Tibial artery (tissue), 4 donors: Measurements from ENCODE around the gene CFI.
"Not testable (repeated sequence)": the region's sequence is repeated elsewhere in the genome, so short reads cannot be mapped to it uniquely, and the experiment has no call there.

ENCODE experiments used
- DNase-seq, 2 donors: peaks; one replicate each; pipeline ENCODE4 v3.0.0-alpha.2; 2019
- H3K27ac ChIP-seq, 2 donors: fragments of 200-600 bp; sonication (generic) in 1 of 2; 1 replicate in 1 of 2; 2 replicates in 1 of 2; pipeline ENCODE4 v1.5.1; 2018 to 2019; ENCODE audit warnings: mild to moderate bottlenecking in 1 of 2
- H3K27me3 ChIP-seq, 2 donors: fragments of 200-600 bp; sonication (generic) in 1 of 2; one replicate each; pipeline versions ENCODE4 v1.5.1 to v1.6.0; 2016 to 2019
- H3K36me3 ChIP-seq, 3 donors: fragments of 200-600 bp; sonication (generic) in 2 of 3; one replicate each; pipeline ENCODE4 v1.5.1; 2016 to 2019; ENCODE audit warnings: mild to moderate bottlenecking in 2 of 3
- H3K4me1 ChIP-seq, 4 donors: fragments of 200-600 bp; sonication (generic) in 2 of 4; 1 replicate in 3 of 4; 2 replicates in 1 of 4; pipeline ENCODE4 v1.5.1; 2016 to 2019
- H3K4me3 ChIP-seq, 2 donors: fragments of 200-600 bp; sonication (generic) in 1 of 2; 1 replicate in 1 of 2; 2 replicates in 1 of 2; pipeline ENCODE4 v1.5.1; 2018 to 2019; ENCODE audit warnings: mild to moderate bottlenecking in 2 of 2
- H3K9me3 ChIP-seq, 3 donors: fragments of 200-600 bp; sonication (generic) in 1 of 3; one replicate each; pipeline ENCODE4 v1.5.1; 2016 to 2019
- CTCF ChIP-seq, 2 experiments: fragments of 200-600 bp in 1 of 2; fragments of 450-650 bp in 1 of 2; IDR thresholded peaks; one replicate each; pipeline ENCODE4 v1.5.1; 2017 to 2019; ENCODE audit warnings: antibody characterized with exemption in 2 of 2, mild to moderate bottlenecking in 1 of 2, moderate library complexity in 1 of 2
- intact Hi-C: fragments of 100-400 bp; cut with DNase I; formaldehyde crosslinking; loops from one replicate; pipeline ENCODE4 v1.15.0; 2023; ENCODE audit warnings: low total_unique reads

The CFI gene

GRCh38 chr4:109795059-109795458 lies 6.7 kb downstream of the CFI start:
- intact Hi-C loops = no loop called here
- H3K36me3 ChIP-seq = no peaks in the 10 kb centered on the region
- no peak for TF ChIP-seq CTCF (IDR thresholded peaks at IDR 0.05)
- H3K4me3 ChIP-seq = no peak overlapping the region
- no peaks in the 10 kb centered on the region for H3K27me3 ChIP-seq
- no peak overlapping the region for H3K27ac ChIP-seq
- no peak for DNase-seq
- H3K4me1 ChIP-seq = no peaks in the 10 kb centered on the region
- H3K9me3 ChIP-seq = peaks cover 0 to 5% (median 3%) of the 10 kb centered on the region in 3 donors

GRCh38 chr4:109787807-109788206 lies 14.0 kb downstream of the CFI start:
- Histone ChIP-seq H3K36me3 (no peaks in the 10 kb centered on the region), H3K27me3 (no peaks in the 10 kb centered on the region), H3K9me3 (no peaks in the 10 kb centered on the region), H3K27ac (no peak overlapping the region), H3K4me3 (no peak overlapping the region), H3K4me1 (no peaks in the 10 kb centered on the region)
- no peak for TF ChIP-seq CTCF (IDR thresholded peaks at IDR 0.05)
- intact Hi-C loops = no loop called here
- DNase-seq = no peak

GRCh38 chr4:109786846-109787245 lies 15.0 kb downstream of the CFI start:
- Histone ChIP-seq H3K4me3 (no peak overlapping the region), H3K9me3 (no peaks in the 10 kb centered on the region), H3K27me3 (no peaks in the 10 kb centered on the region), H3K36me3 (no peaks in the 10 kb centered on the region), H3K4me1 (no peaks in the 10 kb centered on the region), H3K27ac (no peak overlapping the region)
- TF ChIP-seq CTCF (IDR thresholded peaks at IDR 0.05) = no peak
- DNase-seq = no peak
- intact Hi-C loops = no loop called here

GRCh38 chr4:109782092-109782491 lies 19.7 kb downstream of the CFI start:
- H3K9me3 ChIP-seq, H3K27ac ChIP-seq, DNase-seq, H3K36me3 ChIP-seq, H3K4me1 ChIP-seq, H3K4me3 ChIP-seq, H3K27me3 ChIP-seq, intact Hi-C loops: not testable (repeated sequence)

GRCh38 chr4:109764789-109765402 lies 36.9 kb downstream of the CFI start:
- no peaks in the 10 kb centered on the region for H3K27me3 ChIP-seq
- H3K4me3 ChIP-seq = no peak overlapping the region
- no peak for DNase-seq
- intact Hi-C loops = no loop called here
- H3K4me1 ChIP-seq = no peaks in the 10 kb centered on the region
- H3K27ac ChIP-seq = no peak overlapping the region
- TF ChIP-seq CTCF (IDR thresholded peaks at IDR 0.05) = no peak
- no peaks in the 10 kb centered on the region for H3K9me3 ChIP-seq
- no peaks in the 10 kb centered on the region for H3K36me3 ChIP-seq

GRCh38 chr4:109764376-109764775 lies 37.4 kb downstream of the CFI start:
- no peaks in the 10 kb centered on the region for H3K4me1 ChIP-seq
- no peak overlapping the region for H3K27ac ChIP-seq
- H3K4me3 ChIP-seq = no peak overlapping the region
- no peaks in the 10 kb centered on the region for H3K9me3 ChIP-seq
- intact Hi-C loops = no loop called here
- no peaks in the 10 kb centered on the region for H3K36me3 ChIP-seq
- DNase-seq = no peak
- TF ChIP-seq CTCF (IDR thresholded peaks at IDR 0.05) = no peak
- H3K27me3 ChIP-seq = no peaks in the 10 kb centered on the region
